ENCODE data around the gene AGAP1.

- TF ChIP-seq POLR2A (IDR thresholded peaks at IDR 0.05): no peak
- TF ChIP-seq CTCF (IDR thresholded peaks at IDR 0.05): no peak
Measured at GRCh38 chr2:235461763-235462414, 32.0 kb upstream of the AGAP1 start.
